ENCODE data around the gene C7orf25. TPM values are rescaled to one million over a fixed set of nuclear protein-coding genes. Genes with fewer than 3 reads are reported as not detected.

Gene C7orf25
- total and polyA plus RNA-seq, 4 donors, result 3.0 to 5.8 (median 4.6) TPM

DNA sequence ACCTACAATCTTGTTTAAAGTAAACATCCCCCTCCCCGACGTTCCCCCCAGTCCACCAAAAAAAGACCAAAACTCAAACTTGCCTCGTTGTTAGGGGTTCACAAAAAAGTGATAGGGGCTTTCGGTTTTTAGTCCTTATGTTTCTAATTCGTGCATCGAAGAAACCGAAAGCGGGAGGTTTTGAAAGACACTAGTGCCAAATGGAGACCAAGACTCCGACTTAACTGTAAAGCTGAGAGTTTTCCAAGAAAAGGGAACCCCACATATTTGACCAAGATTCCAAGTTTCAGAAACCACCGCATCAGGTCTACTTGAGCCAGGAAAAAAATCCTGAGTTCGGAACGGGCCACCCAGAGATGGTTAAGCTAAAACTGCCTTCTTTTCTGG lies 19.6 kb upstream of the C7orf25 start:
- Histone ChIP-seq H3K27me3 (ENCODE audit: control insufficient read depth, insufficient read depth, low read length) (no peaks in the 10 kb centered on the region), H3K36me3 (ENCODE audit: control insufficient read depth, insufficient read depth, low read length) (no peaks in the 10 kb centered on the region), H3K27ac (ENCODE audit: low read depth, low read length) (peak overlapping the region; percentile 85), H3K4me1 (ENCODE audit: control insufficient read depth, insufficient read depth, low read length) (peaks cover 13% of the 10 kb centered on the region), H3K9me3 (ENCODE audit: control insufficient read depth, insufficient read depth, low read length) (no peaks in the 10 kb centered on the region), H3K4me3 (ENCODE audit: low read depth, low read length) (peak overlapping the region; percentile 78)
- under 1% methylated on average over 8 of the region's 12 CpGs for WGBS (ENCODE audit: insufficient coverage)
- no peak for DNase-seq (ENCODE audit: low read depth in 4 of 6, low spot score in 6 of 6)

DNA sequence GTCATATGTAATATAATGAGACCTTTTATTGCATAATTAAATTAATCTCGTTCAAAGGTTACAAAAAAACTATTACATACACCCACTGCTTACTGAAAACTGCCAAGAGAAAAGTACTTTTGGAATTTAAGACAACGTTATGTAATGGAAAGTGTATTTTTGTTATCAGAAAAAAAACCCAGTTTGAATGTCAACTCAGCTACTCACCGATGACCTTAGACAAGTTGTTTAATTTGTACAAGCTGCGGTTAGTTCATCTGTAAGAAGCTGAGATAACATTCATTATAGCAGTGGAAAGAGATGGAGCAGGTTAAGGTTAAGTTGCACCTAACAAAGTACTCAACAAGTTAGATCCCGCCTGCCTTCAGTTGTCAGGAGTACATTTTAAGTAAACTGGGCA lies 19.0 kb upstream of the C7orf25 start:
- no peaks in the 10 kb centered on the region for H3K9me3 ChIP-seq (ENCODE audit: control insufficient read depth, insufficient read depth, low read length)
- H3K27me3 ChIP-seq (ENCODE audit: control insufficient read depth, insufficient read depth, low read length), result no peaks in the 10 kb centered on the region
- H3K27ac ChIP-seq (ENCODE audit: low read depth, low read length), result no peak overlapping the region
- no peaks in the 10 kb centered on the region for H3K36me3 ChIP-seq (ENCODE audit: control insufficient read depth, insufficient read depth, low read length)
- peak overlapping the region; percentile 78 for H3K4me3 ChIP-seq (ENCODE audit: low read depth, low read length)
- no peak for DNase-seq (ENCODE audit: low read depth in 4 of 6, low spot score in 6 of 6)
- 80% methylated on average over 1 of the region's 5 CpGs for WGBS (ENCODE audit: insufficient coverage)
- H3K4me1 ChIP-seq (ENCODE audit: control insufficient read depth, insufficient read depth, low read length), result peaks cover 13% of the 10 kb centered on the region

GRCh38 chr7:42929449-42929848 lies 17.6 kb upstream of the C7orf25 start:
- no peaks in the 10 kb centered on the region for H3K27me3 ChIP-seq (ENCODE audit: control insufficient read depth, insufficient read depth, low read length)
- H3K4me1 ChIP-seq (ENCODE audit: control insufficient read depth, insufficient read depth, low read length), result peaks cover 13% of the 10 kb centered on the region
- H3K9me3 ChIP-seq (ENCODE audit: control insufficient read depth, insufficient read depth, low read length), result no peaks in the 10 kb centered on the region
- DNase-seq (ENCODE audit: low read depth in 4 of 6, low spot score in 6 of 6), result no peak
- no peak overlapping the region for H3K4me3 ChIP-seq (ENCODE audit: low read depth, low read length)
- no peak overlapping the region for H3K27ac ChIP-seq (ENCODE audit: low read depth, low read length)
- 64% methylated on average over 3 of the region's 3 CpGs for WGBS (ENCODE audit: insufficient coverage)
- H3K36me3 ChIP-seq (ENCODE audit: control insufficient read depth, insufficient read depth, low read length), result peaks cover 5% of the 10 kb centered on the region

DNA sequence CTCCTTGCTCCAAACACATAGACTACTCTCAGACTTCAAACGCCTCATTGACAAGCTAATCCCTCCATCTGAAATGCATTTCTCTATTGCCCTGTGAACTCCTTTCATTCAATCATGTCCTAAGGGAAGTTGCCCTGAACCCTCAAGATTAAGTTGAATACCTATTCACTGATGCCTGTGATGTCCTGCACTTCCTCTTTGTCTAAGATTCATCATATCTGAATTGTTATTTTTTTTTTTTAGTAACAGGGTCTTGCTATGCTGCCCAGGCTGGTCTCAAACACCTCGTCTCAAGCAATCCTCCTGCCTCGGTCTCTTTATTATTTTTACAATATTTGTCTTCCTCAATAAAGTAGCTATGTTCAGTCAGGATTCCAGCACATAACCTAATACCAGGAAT lies 16.9 kb upstream of the C7orf25 start:
- H3K9me3 ChIP-seq (ENCODE audit: control insufficient read depth, insufficient read depth, low read length), result no peaks in the 10 kb centered on the region
- no peak overlapping the region for H3K4me3 ChIP-seq (ENCODE audit: low read depth, low read length)
- peaks cover 9% of the 10 kb centered on the region for H3K36me3 ChIP-seq (ENCODE audit: control insufficient read depth, insufficient read depth, low read length)
- no peaks in the 10 kb centered on the region for H3K27me3 ChIP-seq (ENCODE audit: control insufficient read depth, insufficient read depth, low read length)
- H3K27ac ChIP-seq (ENCODE audit: low read depth, low read length), result no peak overlapping the region
- no peak for DNase-seq (ENCODE audit: low read depth in 4 of 6, low spot score in 6 of 6)
- WGBS (ENCODE audit: insufficient coverage), result 83% methylated on average over 1 of the region's 3 CpGs
- peaks cover 9% of the 10 kb centered on the region for H3K4me1 ChIP-seq (ENCODE audit: control insufficient read depth, insufficient read depth, low read length)

- Histone ChIP-seq H3K27me3 (ENCODE audit: control insufficient read depth, insufficient read depth, low read length) (no peaks in the 10 kb centered on the region), H3K36me3 (ENCODE audit: control insufficient read depth, insufficient read depth, low read length) (peaks cover 9% of the 10 kb centered on the region), H3K4me3 (ENCODE audit: low read depth, low read length) (no peak overlapping the region), H3K27ac (ENCODE audit: low read depth, low read length) (no peak overlapping the region), H3K4me1 (ENCODE audit: control insufficient read depth, insufficient read depth, low read length) (peaks cover 3% of the 10 kb centered on the region), H3K9me3 (ENCODE audit: control insufficient read depth, insufficient read depth, low read length) (no peaks in the 10 kb centered on the region)
- no CpG with 5 or more reads among the region's 5 CpGs for WGBS (ENCODE audit: insufficient coverage)
- no peak for DNase-seq (ENCODE audit: low read depth in 4 of 6, low spot score in 6 of 6)
These were observed 14.3 kb upstream of the C7orf25 start for GRCh38 chr7:42926204-42926603.

GRCh38 chr7:42925630-42926029 lies 13.8 kb upstream of the C7orf25 start:
- H3K9me3 ChIP-seq (ENCODE audit: control insufficient read depth, insufficient read depth, low read length), result no peaks in the 10 kb centered on the region
- no peaks in the 10 kb centered on the region for H3K27me3 ChIP-seq (ENCODE audit: control insufficient read depth, insufficient read depth, low read length)
- WGBS (ENCODE audit: insufficient coverage), result no CpG with 5 or more reads among the region's 1 CpG
- H3K36me3 ChIP-seq (ENCODE audit: control insufficient read depth, insufficient read depth, low read length), result peaks cover 9% of the 10 kb centered on the region
- no peak overlapping the region for H3K4me3 ChIP-seq (ENCODE audit: low read depth, low read length)
- peaks cover 1% of the 10 kb centered on the region for H3K4me1 ChIP-seq (ENCODE audit: control insufficient read depth, insufficient read depth, low read length)
- DNase-seq (ENCODE audit: low read depth in 4 of 6, low spot score in 6 of 6), result no peak
- no peak overlapping the region for H3K27ac ChIP-seq (ENCODE audit: low read depth, low read length)

- DNase-seq (ENCODE audit: low read depth in 4 of 6, low spot score in 6 of 6), result no peak
- peaks cover 9% of the 10 kb centered on the region for H3K36me3 ChIP-seq (ENCODE audit: control insufficient read depth, insufficient read depth, low read length)
- no peaks in the 10 kb centered on the region for H3K9me3 ChIP-seq (ENCODE audit: control insufficient read depth, insufficient read depth, low read length)
- WGBS (ENCODE audit: insufficient coverage), result no CpG with 5 or more reads among the region's 5 CpGs
- no peaks in the 10 kb centered on the region for H3K27me3 ChIP-seq (ENCODE audit: control insufficient read depth, insufficient read depth, low read length)
- H3K4me3 ChIP-seq (ENCODE audit: low read depth, low read length), result no peak overlapping the region
- no peaks in the 10 kb centered on the region for H3K4me1 ChIP-seq (ENCODE audit: control insufficient read depth, insufficient read depth, low read length)
- no peak overlapping the region for H3K27ac ChIP-seq (ENCODE audit: low read depth, low read length)
These were observed 12.5 kb upstream of the C7orf25 start for GRCh38 chr7:42924223-42924838.

DNA sequence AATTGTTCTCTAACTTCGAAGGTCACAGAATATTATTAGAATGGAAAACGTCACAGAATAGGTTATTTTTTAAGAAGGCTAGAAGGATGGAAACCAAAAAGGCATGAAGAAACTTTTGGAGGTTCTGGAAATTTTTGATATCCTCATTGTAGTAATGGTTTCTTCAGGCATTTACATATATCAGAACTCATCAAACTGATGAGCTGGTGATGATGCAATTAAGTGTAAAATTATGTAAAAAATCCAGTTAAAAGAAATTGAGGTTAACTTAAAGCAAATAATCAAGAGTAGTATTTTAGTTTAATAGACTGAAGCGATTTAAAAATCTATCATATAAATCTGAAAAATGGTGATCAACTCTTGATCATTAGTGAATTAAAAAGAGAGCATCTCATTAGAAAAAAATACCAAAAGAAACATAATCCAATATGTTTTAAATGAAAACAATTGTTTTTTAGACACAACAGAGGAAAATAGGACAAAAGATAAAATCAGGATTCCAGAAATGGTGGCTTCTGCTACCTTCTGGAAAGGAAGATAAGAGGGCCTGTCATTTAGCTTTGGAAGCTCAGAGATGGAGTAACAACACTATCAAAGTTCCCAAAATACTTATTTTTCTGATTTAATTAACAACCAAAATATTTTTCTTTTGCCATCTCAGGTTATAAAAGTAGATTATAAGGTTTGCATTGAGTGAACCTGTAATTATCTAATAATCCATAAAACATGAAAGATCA lies 10.3 kb upstream of the C7orf25 start:
- H3K36me3 ChIP-seq (ENCODE audit: control insufficient read depth, insufficient read depth, low read length), result peaks cover 21% of the 10 kb centered on the region
- DNase-seq (ENCODE audit: low read depth in 4 of 6, low spot score in 6 of 6), result no peak
- no peak overlapping the region for H3K4me3 ChIP-seq (ENCODE audit: low read depth, low read length)
- no peaks in the 10 kb centered on the region for H3K9me3 ChIP-seq (ENCODE audit: control insufficient read depth, insufficient read depth, low read length)
- H3K27me3 ChIP-seq (ENCODE audit: control insufficient read depth, insufficient read depth, low read length), result no peaks in the 10 kb centered on the region
- H3K27ac ChIP-seq (ENCODE audit: low read depth, low read length), result no peak overlapping the region
- WGBS (ENCODE audit: insufficient coverage), result no CpG with 5 or more reads among the region's 3 CpGs
- no peaks in the 10 kb centered on the region for H3K4me1 ChIP-seq (ENCODE audit: control insufficient read depth, insufficient read depth, low read length)

DNA sequence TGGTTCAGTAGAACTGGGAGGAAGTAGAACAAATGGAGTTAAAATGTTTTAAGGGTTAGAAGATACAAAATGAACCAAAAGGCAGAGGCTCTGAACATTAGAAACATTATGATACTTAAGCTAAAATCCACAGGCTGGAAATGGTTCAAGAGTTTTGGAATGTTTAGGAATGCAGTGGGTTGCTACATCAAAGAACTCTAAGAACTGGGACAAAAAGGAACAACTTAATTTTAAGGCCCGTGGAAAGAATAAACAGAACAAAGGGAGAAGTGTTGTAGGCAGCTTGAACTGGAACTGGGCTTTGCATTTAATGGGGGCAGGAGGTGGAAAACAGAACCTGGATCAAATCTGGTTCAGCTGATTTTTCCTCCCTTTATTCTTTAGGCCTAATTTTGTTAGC lies 3.5 kb upstream of the C7orf25 start:
- no peak for DNase-seq (ENCODE audit: low read depth in 4 of 6, low spot score in 6 of 6)
- 67% methylated on average over 1 of the region's 1 CpG for WGBS (ENCODE audit: insufficient coverage)
- H3K36me3 ChIP-seq (ENCODE audit: control insufficient read depth, insufficient read depth, low read length), result peaks cover 17% of the 10 kb centered on the region
- H3K27me3 ChIP-seq (ENCODE audit: control insufficient read depth, insufficient read depth, low read length), result no peaks in the 10 kb centered on the region
- H3K4me1 ChIP-seq (ENCODE audit: control insufficient read depth, insufficient read depth, low read length), result peaks cover 5% of the 10 kb centered on the region
- no peak overlapping the region for H3K4me3 ChIP-seq (ENCODE audit: low read depth, low read length)
- no peak overlapping the region for H3K27ac ChIP-seq (ENCODE audit: low read depth, low read length)
- H3K9me3 ChIP-seq (ENCODE audit: control insufficient read depth, insufficient read depth, low read length), result no peaks in the 10 kb centered on the region

- no peak overlapping the region for H3K4me3 ChIP-seq (ENCODE audit: low read depth, low read length)
- no peaks in the 10 kb centered on the region for H3K9me3 ChIP-seq (ENCODE audit: control insufficient read depth, insufficient read depth, low read length)
- DNase-seq (ENCODE audit: low read depth in 4 of 6, low spot score in 6 of 6), result no peak
- H3K36me3 ChIP-seq (ENCODE audit: control insufficient read depth, insufficient read depth, low read length), result peaks cover 17% of the 10 kb centered on the region
- H3K27ac ChIP-seq (ENCODE audit: low read depth, low read length), result no peak overlapping the region
- no CpG with 5 or more reads among the region's 5 CpGs for WGBS (ENCODE audit: insufficient coverage)
- no peaks in the 10 kb centered on the region for H3K27me3 ChIP-seq (ENCODE audit: control insufficient read depth, insufficient read depth, low read length)
- H3K4me1 ChIP-seq (ENCODE audit: control insufficient read depth, insufficient read depth, low read length), result peaks cover 7% of the 10 kb centered on the region
These were observed 2.7 kb upstream of the C7orf25 start for GRCh38 chr7:42914421-42915045.
